Muscle of arm (tissue), 12 donors: ENCODE measurements around the gene ZMIZ1. TPM values are rescaled to one million over a fixed set of nuclear protein-coding genes. Genes with fewer than 3 reads are reported as not detected.
A peak's percentile ranks its signal among the peaks of the same experiment; 100 is the strongest.

ENCODE experiments used
- DNase-seq: peaks from one replicate; pipeline ENCODE4 v3.0.0-alpha.2; 2013
- polyA plus RNA-seq, 12 donors: library from polyadenylated mRNA; unstranded; fragments of 120-200 nt; gene quantifications; one replicate each; pipeline ENCODE4 v1.2.1, GENCODE V29; 2013; ENCODE audit not compliant: insufficient read length in 12 of 12

The ZMIZ1 gene
- polyA plus RNA-seq, 12 donors: 27.7 to 66.3 (median 34.3) TPM; not detected in 1

DNA sequence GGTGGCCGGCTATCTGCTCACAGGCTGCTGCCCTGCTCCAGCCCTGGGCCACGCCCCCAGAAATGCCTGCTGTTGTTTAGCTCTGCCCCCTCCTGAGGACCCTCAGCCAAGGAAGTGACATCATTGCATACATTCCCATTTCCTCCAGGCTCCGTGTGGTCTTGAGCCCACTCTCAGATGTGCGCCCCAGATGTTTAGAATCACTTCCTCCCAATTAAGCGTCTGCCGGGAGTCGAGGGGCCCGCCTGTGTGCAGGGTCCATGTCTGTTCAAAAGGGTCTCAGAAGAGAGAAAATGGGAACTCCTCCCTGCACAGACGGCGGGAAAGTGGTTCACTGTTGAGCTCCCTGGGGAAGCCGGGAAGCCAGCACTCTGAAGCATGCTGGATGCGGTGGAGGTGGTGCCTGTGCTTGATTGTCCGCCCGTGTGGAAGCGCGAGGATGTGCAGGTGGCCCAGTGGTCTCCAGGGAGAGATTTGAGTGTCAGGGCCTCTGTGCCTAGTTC, 161.6 kb downstream of the ZMIZ1 start:
- DNase-seq: peak; percentile 74

DNA sequence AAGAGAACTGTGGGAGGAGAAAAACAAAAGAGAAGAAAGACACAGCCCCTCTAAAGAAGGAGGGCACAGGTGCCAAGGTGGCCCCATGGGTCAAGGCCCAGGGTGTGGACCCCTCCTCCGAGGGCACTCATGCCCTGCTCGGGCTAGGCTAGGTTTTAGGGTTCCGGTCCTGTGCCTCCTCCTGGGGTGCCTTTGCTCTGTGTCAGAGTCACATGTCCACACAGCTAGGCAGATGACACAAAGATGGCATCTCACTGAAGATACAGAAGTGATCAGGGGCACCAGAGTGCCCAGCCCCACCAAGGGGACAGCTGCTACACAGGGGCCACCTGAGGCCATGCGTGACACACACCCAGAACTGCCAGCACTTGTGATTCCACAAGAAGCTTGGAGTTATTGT, 162.1 kb downstream of the ZMIZ1 start:
- no peak for DNase-seq

DNA sequence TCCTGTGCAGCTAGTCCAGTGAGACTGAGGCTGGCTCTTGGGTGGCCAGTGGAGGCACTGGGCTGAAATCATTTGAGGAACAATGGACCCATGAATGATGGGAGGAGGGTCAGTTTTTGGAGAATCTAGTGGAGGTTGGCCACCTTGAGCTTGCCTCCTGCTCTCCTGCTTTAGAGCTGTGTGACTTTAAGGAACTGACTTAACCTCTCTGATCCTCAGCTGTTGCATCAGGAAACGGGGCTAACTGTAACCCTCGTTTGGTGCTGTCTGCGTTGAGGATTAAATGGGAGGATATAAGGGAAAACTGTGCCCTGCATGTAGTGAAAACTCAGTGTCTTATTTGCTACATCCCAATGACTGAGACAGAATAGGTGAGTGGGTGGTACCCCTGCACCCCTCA, 163.1 kb downstream of the ZMIZ1 start:
- DNase-seq: no peak

DNA sequence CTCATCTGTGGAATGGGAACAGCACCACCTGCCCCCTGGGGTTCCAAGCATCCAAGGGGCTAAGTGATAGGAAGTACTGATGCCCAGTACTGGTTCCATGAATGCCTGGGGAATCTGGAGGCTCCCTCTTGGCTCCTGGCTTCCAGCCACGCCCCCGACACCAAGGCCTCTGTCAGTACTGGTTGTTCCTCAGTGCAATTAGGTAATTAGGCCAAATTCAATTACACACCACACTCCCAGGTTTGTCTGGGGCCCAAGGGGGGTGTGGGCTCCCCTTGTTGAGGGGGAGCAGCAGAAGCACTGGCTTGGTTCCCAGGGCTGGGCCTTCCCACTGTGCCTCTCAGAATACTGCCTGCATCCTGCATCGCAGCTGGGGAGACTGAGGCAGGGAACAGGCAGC, 164.1 kb downstream of the ZMIZ1 start:
- DNase-seq: no peak

DNA sequence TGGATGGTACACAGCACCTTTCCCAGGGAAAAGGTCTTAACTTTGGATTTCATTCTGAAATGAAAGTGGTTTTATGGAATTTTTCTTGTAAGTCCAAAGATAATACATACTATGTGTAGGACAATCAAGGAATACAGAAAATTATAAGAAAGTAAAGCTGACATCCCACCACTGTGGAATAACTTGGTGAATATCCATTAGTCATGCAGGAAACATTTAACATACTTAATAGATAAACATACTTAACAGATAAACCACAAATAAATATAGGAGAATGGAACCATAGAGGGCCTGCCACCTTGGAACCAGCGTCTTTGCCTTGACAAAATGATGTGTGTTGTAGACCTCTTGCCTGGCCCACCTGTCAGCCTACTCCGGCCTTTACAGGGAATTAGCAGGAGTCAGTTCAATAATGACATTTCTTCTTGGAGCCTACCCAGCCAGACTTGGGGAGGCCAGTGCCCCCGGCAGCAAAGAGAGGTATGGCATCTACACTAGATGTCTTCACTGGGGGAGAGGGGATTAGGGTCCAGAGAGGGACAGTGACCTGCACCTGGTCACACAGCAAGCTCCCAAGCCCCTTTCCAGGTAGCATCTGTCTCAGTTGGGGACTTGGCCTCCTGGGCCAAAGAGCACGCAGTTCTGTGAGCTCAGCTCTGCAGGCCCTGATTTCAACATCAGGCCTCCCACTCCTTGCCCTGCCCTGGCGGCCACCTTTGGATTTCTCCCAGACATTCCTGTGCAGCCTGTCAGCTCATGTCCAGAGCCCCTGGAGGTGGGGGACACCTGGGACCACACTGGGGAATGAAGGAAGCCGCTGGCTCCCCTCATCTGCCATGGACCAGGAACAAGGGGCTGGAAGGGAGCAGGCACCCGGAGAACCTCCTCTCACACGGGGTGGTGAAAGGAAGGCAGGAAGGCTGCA, 165.9 kb downstream of the ZMIZ1 start:
- DNase-seq: no peak

DNA sequence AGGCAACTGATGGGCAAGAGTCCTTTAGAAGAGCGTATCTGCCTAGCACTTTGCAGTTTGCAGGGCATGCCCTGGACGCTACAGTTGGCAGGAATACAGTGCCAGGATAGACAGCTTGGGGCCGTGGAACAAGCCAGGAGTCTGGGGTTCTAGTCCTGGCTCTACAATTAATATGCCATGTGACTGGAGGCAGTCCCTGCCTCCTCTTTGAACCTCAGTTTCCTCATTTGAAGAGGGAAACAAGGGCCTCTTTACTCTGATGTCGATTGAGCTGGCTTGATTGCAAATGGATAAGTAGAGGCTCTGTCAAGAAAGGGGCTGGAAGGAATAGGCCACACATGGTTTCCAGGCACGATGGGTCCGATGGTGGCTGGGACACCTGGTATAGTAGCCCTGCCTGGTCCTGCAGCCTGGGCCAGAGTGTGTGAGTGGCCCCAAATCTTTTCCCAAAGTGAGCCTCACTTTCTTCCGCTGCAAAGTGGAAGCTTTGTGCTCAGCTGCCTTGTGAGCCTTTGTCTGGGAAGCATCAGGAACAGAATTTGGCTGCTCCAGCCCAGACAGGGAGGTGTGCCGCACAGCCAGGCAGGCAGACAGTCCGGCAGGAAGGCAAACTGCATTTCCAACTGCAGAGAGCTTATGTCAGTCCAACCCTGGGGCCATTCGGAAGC, 167.1 kb downstream of the ZMIZ1 start:
- DNase-seq: no peak

DNA sequence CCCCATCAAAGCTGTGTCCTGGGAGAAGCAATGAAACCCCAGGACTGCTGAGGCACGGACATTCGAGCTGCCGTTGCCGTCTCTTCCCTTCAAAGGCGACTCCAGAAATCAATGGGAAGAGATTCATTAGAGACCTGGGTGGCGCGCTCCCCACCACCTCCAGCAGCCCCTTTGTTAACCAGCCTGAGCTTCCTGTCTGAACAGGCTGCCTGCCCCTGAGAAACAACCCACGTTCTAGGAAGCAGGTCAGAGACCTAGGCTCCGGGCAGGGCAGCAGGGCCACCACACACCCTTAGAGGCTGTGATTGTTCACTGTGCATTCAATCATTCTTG, 167.6 kb downstream of the ZMIZ1 start:
- DNase-seq: no peak

DNA sequence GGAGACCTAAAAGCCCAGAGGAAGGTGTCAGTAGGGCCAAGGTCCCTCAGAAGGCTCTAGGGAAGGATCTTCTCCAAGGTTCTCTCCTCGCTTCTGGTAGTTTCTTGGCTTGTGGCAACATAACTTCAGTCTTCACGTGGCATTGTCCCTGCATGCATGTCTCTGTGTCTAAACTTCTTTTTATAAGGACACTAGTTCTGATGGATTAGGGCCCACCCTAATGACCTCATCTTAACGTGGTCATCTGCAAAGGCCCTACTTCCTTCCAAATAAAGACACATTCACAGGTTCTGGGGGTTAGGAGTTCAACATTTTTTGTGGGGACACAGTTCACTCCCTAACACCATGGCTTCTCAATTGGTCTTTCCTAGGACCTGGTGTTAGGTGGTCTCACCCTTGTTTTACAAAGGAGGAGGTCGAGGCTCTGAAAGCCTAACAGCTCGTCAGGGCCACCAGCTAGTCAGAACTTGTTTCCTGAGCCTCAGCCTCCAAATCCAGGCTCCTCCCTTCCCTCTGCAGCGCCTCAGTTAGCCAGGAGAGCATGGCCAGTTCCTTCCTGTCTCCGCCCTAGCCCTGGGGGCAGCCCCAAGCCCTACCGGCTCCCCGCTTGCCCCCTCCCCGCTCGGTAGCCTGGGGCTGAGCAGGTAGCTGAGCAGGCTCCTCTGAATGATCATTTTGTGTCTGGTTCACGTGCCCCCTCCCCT, 168.8 kb downstream of the ZMIZ1 start:
- no peak for DNase-seq

DNA sequence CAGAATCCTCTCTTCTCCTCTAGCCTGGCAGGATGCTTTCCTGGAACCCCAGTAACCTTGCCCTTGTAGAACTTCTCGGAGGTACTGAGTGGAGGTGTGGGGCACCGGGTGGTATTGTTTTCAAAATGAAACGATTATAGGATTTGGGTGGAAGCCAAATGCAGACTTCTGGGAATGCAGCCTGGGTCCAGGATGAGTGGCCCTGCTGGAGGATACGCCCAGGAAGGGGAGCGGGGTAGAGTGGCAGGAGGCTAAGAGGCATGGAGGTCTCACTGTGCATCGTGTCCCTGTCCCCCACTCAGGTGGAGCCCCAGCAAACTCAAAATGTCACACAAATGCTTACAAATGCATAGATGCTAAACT, 169.4 kb downstream of the ZMIZ1 start:
- no peak for DNase-seq

DNA sequence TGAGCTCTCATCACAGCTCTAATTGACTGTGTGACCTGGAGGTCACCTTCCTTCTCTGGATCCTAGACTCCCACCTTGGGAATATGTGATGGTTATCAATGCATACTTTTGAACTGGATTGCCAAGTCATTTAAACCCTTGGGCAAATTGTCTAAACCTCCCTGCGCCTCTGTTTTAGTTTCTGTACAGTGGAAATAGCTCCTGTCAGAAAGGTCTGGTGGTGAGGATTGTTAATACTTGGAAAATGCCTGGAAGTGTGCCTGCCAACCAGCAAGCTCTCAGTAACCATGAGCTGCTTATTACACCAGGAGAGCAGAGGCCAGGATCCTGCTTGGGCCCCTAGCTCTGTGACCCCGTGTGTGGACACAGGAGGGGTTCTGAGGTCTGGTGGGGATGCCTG, 169.8 kb downstream of the ZMIZ1 start:
- no peak for DNase-seq

DNA sequence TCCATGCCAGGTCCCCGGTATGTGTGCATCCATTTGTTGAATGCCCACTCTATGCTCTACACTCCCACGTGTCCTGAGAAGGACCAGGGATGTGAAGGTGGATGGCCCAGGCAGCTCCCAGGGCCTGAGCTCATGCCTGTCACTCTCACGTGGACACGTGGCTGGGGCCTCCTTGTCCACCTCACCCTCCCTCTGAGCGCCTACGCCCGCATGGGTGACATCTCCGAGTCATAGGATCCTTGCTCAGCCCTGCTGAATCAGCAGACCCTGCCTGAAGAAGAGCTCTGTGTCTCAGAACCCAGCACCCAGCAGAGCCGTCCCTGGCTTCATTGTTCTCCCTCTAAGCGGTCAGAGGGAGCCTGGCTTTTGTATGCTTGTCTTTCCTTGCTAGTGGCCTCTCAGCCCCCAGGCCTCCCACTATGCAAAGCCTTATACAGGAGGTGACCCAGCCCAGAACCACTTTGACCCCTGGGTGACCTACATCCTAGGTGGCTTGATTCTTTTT, 170.6 kb downstream of the ZMIZ1 start:
- DNase-seq: no peak

DNA sequence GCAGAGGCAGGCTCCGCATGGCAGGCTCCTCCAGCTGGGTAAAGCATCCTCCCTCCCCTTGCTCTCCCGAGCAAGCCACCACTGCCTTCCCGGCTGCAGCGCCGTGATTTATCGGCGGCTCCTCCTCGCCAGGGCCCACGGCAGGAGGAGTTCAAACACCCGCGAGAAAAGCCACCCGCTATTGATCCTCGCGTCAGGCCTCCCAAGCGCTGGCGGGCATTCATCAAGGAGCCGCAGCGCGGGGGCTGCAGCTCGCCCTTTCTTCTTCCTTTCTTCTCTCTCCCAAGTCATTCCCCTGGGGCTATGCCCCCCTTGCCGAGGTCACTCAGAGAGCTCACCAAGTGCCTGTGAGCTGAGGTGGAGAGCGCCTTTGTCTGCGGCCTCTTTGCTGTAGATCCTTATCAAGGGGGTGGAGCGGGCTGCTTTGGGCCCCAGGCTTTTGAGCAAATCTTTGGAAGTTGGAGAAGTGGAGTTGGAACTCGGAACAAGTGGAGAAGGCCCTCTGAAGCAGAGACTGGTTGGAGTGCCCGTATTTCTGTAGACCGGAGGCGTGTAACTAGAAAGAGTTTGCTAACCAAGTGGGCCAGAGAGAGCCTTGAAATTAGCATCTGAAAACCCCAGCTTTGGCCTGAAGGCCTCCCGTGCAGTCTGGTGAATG, 171.3 kb downstream of the ZMIZ1 start:
- no peak for DNase-seq

DNA sequence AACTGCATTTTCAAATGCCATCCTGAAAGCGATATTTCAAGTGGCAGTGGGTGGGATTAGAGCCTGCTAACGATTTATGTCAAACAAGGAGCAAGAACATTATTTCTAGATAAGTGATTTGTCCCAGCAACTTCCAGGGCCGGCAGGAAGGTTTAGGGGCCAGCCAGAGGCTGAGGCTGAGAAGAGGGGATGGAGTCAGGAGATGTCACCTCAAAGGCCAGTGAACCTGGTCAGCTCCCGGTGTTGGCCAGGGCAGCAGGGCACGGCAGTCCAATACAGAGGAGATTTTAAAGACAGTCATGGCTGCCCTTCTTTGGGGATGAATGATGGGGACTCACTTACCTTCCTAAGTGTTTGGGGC, 172.8 kb downstream of the ZMIZ1 start:
- DNase-seq: no peak

DNA sequence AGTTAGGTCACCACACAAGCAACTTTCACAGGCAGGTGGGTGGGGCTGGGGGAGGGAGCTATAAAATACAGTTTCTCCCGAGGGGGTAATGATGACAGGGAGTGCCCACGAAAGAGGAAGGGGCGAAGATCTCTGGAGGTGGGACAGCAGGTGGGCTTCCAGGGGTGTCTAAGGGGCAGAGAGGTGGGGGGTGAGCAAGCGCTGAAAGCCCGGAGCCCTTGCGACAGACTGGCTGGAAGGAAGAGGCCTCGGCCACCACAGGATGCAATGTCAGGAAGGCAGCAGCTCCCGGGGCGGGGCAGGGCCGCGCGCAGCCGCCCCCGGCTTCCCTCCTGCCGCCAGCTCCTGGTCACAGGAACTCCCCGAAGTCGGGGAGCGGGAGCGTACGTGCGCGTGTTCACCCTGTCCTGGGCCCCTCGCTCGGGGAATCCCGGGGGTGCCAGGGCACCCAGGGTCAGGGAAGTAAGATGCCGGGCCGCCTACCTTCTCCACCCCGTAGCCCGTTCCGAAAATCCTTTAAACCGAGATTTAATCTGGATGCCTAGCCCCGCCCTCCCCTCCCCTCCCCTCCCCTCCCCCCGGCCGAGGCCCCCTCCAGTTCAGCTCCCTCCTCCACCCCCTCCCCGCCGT, 173.3 kb downstream of the ZMIZ1 start:
- no peak for DNase-seq

DNA sequence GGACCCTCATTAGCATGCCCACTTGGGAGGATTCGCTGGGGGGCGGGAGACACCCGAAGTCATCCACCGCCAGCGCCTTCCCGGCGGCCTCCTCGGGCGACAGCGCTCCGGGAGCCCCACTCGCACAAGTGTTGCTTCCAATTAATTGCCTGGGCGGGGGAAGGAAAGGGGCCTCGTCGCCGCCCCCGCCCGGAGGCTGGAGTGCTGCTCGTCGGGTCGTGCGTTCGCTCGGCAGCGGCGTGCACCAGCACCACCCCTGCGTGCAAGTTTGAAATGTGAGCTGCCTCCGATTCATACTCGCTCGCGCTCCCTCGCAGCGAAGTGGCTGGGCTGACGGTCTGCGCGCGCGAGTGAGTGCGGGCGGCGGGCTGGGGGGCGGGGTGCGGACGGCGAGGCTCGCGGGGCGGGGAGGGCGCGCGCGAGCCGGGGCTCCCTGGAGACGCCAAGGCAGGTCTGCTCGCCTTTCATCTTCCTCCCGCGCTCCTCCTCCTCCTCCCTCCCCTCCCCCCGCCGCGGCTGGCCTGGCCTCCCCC, 173.9 kb downstream of the ZMIZ1 start:
- peak; percentile 69 for DNase-seq

DNA sequence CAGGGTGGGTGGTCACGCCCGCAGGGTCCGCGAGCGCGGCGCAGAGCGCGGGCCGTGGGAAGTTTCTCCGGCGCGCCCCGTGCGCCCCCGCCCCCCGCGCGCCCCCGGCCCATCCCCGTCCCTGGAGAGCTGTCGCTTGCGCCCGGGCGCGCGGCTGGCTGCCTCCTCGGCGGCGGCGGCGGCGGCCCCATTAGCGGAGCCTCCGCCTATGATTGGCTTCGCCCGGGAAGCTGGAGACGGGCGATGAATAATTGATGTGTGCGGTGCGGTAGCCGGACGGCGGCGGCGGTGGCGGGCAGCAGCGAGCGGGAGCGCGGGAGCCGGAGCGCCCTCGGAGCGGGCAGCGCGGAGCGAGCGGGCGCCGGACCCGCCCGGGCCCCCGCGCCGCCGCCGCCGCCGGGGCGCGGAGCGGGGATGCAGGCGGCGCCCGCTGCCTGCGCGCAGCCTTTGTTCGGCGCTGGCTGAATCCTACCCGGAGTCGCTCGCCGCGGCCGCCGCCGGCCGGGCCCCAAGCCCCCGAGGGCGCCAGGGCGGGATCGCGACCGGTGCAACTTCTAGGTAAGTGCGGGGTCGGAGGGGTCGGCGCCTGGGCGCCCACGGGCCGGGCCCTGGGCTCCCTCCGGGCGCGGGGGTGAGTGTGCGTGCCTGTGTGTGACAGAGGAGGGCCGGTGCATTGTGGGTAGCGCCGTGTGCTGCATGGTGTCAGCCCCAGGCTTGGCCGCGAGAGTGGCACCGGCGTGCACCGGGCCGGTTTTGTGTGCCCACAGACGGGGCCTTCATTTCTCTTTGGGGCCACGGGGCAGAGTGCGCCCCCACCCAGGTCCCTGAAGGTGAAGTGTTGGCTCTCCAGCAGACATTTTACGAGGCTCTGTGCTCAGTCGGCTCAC, 174.7 kb downstream of the ZMIZ1 start:
- no peak for DNase-seq

DNA sequence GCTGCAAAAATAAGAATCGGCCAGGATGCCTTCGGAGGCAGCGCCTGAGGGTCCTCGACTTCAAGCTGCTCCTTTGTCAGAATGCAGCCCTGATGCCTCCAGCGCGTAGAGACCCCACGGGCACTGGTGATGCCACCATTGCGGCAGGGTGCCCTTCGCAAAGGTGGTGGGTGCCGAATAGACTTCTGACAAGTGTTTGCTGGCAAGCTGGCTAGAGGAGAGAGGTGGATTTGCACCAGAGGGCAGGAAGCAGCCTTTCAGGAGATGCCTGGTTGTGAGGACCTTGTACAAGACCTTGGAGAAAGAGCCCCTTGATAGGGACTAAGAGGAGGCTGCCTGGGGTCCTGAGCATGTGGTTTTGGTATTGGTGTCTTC, 175.3 kb downstream of the ZMIZ1 start:
- no peak for DNase-seq

DNA sequence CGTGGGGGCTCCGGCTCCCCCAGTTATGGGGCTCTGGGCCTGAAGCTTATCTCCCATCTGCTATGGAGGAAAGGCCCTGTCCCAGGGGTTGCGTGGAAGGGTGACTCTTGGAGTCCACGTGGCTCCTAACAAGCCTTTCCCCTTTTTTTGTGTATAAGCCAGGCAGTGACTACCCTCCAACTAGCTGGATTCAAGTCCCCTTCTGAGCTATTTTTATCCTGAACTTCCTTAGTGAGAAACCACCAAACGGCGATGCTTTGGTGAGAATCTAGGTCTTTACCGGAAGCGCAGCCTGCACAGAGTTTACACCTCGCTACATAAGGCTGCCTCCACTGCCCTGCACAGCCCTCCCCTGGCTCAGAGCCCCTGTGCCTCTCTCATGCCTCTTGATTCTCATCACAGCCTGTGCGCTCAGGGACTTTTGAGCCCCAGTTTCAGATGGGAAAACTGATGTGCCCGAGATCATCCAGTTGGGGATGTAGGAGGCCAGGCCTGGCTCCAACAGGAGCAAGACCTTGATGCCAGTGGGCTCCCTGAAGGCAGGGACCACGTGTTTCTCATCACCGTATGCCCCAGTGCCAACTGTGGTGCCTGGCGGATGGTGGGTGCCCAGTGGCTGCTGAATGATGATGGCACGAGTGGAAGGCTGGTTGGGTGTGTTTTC, 176.2 kb downstream of the ZMIZ1 start:
- no peak for DNase-seq

DNA sequence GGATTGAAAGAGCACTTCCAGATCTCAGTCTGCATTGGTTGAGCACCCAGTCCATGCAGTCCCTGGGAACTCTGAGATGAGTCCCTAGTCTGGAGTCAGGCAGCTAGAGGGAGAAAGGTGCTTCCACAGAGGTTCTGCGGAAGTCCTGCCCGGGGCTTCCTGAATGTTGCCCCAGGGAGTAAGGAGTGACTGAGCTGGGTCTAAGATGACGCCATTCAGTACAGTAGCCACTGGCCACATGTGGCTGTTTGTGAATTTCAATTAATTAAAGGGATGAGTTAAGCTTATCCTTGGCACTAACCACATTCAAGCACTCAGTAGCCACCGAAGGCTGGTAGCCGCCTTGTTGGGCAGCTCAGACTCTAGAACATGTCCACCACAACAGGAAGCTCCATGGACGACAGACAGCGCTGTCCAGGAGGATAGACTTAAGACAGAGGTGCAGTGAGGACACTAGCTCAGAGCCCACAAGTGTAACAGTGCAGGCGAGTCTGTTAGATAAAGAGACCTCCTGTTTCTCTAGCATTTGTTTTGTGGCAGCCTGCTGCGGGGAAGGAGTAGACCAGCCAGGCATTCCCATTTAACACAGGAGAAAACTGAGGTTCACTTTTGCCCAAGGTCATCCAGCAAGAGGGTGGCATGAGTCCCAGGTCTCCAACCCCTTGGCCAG, 176.9 kb downstream of the ZMIZ1 start:
- no peak for DNase-seq
